Stromal cell of bone marrow (primary cell): ENCODE measurements around the gene CSNK1D.

Experiments used
- DNase-seq: peaks from one replicate; pipeline ENCODE4 v3.0.0-alpha.2; 2012; ENCODE audit warnings: low read depth

The CSNK1D gene

GRCh38 chr17:82238472-82239201 lies 34.9 kb downstream of the CSNK1D start:
- DNase-seq: no peak

- no peak for DNase-seq
These were observed 35.6 kb downstream of the CSNK1D start for GRCh38 chr17:82237746-82238471.

- DNase-seq: no peak
These were observed 36.3 kb downstream of the CSNK1D start for GRCh38 chr17:82237083-82237745.

GRCh38 chr17:82236142-82236971 lies 37.1 kb downstream of the CSNK1D start:
- no peak for DNase-seq

GRCh38 chr17:82235775-82236141 lies 37.7 kb downstream of the CSNK1D start:
- DNase-seq: no peak

GRCh38 chr17:82235056-82235774 lies 38.3 kb downstream of the CSNK1D start:
- DNase-seq: no peak

- no peak for DNase-seq
These were observed 39.1 kb downstream of the CSNK1D start for GRCh38 chr17:82234211-82235055.

- DNase-seq: no peak
These were observed 40.4 kb downstream of the CSNK1D start for GRCh38 chr17:82232876-82233785.

- no peak for DNase-seq
These were observed 41.1 kb downstream of the CSNK1D start for GRCh38 chr17:82232322-82232820.

- no peak for DNase-seq
These were observed 41.8 kb downstream of the CSNK1D start for GRCh38 chr17:82231562-82232321.

- no peak for DNase-seq
These were observed 42.3 kb downstream of the CSNK1D start for GRCh38 chr17:82231312-82231561.

GRCh38 chr17:82230609-82231311 lies 42.7 kb downstream of the CSNK1D start:
- peak; percentile 67 for DNase-seq

GRCh38 chr17:82229698-82230608 lies 43.5 kb downstream of the CSNK1D start:
- no peak for DNase-seq

GRCh38 chr17:82228842-82229697 lies 44.4 kb downstream of the CSNK1D start, which contains the start of gene SLC16A3:
TSS of gene SLC16A3 (plus strand) at chr17:82229042. CDS start at chr17:82236009, 6,967 bp downstream.
- no peak for DNase-seq

GRCh38 chr17:82228278-82228841 lies 45.1 kb downstream of the CSNK1D start:
- no peak for DNase-seq
